ENCODE results near the gene MYPN.
"Not testable (repeated sequence)": the region's sequence is repeated elsewhere in the genome, so short reads cannot be mapped to it uniquely, and the experiment has no call there.

MYPN gene, protein sequence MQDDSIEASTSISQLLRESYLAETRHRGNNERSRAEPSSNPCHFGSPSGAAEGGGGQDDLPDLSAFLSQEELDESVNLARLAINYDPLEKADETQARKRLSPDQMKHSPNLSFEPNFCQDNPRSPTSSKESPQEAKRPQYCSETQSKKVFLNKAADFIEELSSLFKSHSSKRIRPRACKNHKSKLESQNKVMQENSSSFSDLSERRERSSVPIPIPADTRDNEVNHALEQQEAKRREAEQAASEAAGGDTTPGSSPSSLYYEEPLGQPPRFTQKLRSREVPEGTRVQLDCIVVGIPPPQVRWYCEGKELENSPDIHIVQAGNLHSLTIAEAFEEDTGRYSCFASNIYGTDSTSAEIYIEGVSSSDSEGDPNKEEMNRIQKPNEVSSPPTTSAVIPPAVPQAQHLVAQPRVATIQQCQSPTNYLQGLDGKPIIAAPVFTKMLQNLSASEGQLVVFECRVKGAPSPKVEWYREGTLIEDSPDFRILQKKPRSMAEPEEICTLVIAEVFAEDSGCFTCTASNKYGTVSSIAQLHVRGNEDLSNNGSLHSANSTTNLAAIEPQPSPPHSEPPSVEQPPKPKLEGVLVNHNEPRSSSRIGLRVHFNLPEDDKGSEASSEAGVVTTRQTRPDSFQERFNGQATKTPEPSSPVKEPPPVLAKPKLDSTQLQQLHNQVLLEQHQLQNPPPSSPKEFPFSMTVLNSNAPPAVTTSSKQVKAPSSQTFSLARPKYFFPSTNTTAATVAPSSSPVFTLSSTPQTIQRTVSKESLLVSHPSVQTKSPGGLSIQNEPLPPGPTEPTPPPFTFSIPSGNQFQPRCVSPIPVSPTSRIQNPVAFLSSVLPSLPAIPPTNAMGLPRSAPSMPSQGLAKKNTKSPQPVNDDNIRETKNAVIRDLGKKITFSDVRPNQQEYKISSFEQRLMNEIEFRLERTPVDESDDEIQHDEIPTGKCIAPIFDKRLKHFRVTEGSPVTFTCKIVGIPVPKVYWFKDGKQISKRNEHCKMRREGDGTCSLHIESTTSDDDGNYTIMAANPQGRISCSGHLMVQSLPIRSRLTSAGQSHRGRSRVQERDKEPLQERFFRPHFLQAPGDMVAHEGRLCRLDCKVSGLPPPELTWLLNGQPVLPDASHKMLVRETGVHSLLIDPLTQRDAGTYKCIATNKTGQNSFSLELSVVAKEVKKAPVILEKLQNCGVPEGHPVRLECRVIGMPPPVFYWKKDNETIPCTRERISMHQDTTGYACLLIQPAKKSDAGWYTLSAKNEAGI (N-terminal part only)

DNA sequence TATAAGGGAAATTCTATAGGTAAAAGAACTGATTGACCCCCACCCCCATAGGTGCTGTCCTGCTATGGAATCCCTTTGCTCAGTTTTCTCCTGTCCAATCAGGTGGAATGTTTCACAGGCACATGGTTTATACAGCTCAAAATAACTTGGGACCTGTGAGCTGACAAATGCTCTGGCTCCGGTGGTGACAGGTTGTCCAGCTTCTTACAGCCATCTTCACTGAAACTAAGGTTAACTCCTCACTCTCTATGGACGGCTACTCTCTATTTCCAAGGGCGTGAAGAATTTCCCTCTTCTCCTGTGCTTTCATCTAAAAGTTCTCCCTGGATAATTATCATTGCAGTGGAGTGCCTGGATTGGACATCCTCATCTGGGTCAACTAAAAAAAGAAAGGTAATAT, at the start of gene MYPN:
Gene MYPN, plus strand, starts transcription at position 158 of the 400 bp plus-strand sequence. CDS start 11,951 bp downstream, outside the sequence.
- in situ Hi-C loops (cut with MboI; ENCODE audit: low sequenced_read_pairs): no loop called here

DNA sequence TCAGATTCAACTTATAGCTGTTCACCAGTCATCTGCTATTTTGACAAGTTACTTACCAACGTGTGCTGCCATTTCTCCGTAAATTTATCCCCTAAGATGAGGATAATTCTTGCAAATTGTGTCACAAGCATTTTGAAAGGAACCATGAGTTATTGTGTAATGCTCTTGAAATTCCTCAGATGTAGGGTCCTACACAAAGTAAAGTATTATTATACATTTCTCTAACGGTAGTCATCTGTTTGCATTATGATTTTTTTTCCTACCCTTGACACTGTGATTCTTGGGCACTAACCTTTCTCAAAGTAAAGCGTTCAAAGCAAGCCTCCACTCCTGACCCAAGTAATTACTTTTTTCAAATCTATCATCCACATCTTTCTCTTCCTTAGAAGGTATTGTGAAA, 42.3 kb upstream of the MYPN start:
- in situ Hi-C loops (cut with MboI; ENCODE audit: low sequenced_read_pairs): no loop called here

DNA sequence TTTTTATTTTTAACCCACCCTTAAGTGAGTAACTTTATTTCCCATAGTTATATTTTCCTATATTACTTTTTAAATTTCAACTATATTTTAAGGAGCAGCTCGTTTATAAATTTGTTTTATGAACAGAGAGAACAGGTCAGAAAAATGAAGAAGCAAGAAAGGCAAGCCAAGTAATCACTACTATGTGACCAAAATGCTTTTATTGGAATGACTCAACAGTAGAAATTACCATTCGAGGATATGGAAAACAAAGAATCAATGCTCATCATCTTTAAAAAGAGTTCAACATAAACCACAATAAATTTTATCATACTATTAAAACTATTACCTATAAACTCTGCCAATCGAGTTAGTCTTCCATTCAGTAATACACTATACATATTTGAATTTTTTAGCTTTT, 41.8 kb upstream of the MYPN start:
- in situ Hi-C loops (cut with MboI; ENCODE audit: low sequenced_read_pairs): no loop called here

DNA sequence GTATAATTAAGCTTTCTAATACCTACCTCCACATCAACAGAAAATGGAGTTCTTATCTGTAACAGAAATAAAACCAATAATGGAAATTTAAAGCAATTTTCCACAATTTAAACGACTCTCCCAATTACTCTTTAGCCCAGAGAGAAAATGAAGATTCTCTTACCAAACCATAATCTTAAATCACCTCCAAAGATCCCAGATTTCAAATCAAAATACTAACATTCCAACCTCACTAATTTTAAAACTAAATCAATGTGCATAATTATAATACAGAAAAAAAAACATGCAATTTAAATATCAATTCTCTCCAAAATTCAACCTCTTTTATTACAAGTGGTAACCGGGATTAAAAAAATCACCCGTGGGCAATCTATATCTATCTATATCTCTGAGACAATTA, 35.7 kb upstream of the MYPN start:
- in situ Hi-C loops (cut with MboI; ENCODE audit: low sequenced_read_pairs): no loop called here

DNA sequence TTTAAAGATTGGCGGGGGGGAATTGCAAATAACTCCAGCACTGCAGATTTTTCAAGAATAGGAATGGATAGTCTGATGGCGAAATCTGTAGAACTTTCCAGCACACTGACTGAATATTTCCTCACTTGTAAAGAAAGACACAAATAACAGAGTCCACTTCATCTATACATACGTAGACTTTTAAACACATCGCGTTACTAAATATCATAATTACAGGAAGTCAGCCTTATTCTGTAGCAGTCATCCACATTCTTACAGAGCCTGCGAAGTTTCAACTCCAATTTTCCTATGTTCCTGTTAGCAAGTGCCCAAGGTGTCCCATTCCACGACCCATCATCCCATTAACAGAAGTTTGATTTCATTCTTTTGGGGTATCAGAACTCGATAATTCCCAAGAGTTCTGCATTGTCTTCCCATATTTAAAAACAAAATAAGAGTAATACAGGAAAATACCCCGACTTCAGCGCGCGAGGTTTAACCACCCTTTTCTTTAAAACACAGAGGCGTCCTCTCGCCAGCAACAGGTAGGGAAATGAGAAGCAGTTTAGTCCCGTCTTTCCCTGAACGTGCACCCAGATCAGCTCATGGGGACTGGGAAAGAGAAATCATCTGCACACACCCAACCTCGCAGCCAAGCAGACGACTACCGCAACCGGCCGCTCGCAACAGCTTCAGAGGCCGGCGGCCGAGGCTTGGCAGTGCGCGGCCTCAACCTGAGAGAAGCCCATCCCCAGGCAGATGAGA, 35.1 kb upstream of the MYPN start:
- in situ Hi-C loops (cut with MboI; ENCODE audit: low sequenced_read_pairs): no loop called here

DNA sequence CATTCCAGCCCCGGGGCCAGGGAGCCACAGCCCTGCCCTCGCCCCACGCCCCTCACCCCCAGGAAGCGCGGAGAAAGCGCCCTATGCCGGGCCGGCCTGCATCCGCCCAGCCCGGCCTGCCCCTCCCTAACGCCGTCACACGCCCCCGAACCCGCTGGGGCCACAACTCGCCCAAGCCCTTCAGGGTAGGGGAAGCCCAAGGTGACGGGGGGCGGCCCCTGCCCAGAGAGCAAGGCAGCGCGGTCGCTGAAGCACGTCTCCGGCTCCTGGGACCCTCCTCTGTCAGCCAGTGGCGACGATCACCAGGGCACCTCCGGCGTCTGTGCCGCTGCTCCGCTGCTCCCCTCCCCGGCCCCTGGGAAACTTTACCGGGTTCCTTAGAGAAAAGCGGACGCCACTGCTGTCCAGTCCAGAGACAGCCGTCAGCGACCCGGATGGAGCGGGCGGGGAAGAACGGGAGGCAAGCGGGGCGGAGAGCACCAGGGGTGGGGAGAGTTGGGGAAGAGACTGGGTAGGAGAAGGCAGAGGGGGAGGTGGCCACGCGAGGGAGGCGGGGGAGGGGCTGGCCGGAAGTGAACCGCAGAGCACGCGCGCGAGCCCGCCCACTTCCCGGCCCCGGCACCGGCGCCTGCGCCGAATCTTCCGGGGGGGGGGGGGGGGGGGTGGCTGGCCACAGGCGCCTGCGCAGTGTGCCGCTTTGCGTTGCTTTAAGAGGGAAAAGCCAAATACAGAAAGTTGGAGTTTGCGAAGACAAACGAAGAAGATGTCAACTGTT, 34.3 kb upstream of the MYPN start, which contains the start of gene HERC4:
Gene HERC4, minus strand, starts transcription at position 509 of the 775 bp plus-strand sequence. CDS start 2,175 bp downstream, outside the sequence.
- in situ Hi-C loops (cut with MboI; ENCODE audit: low sequenced_read_pairs): no loop called here

DNA sequence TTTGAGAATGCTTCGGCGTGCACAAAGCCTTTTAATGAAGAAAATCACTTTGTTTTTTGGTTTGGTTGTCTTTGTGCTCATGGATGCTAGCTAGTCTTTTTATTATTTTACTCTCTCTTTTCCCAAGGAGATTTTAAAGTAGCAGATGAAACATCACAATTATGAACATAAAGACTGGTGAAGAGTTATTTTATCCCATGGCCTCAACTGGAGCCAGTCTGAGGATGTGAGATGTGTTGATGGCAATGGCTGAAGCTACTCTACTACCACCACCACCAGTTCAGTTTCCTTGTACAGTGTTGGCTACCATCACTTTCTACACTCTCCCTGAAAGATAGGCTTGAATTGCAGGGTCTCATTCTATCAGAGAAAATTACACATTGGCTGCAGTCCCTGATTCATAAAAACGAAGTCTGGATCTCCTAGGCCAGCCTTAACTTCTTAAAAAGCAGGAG, 33.7 kb upstream of the MYPN start:
- in situ Hi-C loops (cut with MboI; ENCODE audit: low sequenced_read_pairs): no loop called here

DNA sequence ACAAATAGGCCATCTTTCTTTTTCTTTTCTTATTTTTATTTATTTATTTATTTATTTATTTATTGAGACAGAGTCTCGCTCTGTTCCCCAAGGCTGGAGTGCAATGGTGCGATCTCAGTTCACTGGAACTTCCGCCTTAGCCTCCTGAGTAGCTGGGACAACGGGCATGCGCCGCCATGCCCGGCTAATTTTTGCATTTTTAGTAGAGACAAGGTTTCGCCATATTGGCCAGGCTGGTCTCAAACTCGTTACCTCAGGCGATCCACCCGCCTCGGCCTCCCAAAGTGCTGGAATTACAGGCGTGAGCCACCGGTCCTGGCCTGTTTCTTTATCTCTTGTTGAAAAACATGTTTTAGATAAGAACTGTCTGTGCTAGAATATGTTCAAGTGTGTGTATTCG, 33.2 kb upstream of the MYPN start:
- in situ Hi-C loops (cut with MboI; ENCODE audit: low sequenced_read_pairs): not testable (repeated sequence)

DNA sequence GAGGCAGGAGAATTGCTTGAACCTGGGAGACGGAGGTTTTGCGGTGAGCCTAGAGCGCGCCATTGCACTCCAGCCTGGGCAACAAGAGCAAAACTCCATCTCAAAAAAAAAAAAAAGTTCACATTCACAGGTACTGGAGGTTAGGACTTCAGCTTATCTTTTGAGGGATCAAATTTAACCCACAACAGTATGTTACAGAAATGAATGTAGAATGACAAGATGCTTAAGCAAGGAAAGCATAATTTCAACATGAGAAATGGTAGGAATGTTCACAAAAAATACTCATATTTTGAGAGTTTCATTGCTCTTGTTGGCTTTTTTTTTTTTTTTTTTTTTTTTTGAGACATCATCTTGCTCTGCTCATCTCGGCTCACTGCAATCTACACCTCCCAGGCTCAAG, 32.3 kb upstream of the MYPN start:
- in situ Hi-C loops (cut with MboI; ENCODE audit: low sequenced_read_pairs): no loop called here

DNA sequence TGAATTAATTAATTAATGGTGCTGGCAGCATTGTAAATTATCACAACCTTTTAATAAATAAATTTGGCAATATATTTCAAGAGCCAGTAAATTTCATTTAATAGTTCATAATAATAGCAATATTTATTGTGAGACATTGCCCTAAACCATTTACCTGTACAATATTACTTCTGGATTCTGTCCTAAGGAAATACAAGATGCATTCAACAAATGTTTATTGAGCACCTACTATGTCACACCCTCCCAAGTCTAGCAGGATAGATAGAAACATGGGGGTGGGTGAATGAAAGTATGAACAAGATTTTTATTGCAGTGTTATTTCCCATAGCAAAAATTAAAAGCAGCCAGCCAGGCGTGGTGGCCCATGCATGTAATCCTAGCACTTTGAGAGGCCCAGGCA, 29.9 kb upstream of the MYPN start:
- in situ Hi-C loops (cut with MboI; ENCODE audit: low sequenced_read_pairs): no loop called here

DNA sequence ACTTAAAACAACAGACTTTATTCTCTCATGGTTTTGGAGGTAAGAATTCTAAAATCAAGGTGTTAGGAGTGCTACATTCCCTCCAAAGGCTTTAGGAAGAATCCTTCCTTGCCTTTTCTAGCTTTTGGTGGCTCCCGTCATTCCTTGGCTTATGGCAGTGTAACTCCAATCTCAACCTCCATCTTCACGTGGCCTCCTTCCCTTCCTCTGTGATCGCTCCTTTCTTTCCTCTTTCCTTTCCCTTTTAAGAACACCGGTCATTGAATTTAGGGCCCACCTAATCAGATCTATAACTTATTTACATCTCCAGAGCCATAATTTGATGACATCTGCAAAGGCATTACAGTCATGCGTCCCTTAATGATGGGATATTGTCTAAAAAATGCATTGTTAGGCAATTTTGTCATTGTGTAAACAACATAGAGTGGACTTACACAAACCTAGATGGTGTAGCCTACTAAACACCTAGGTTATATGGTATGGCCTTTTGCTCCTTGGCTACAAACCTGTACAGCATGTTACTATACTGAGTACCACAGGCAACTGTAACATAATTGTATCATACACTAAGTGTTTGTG, 28.3 kb upstream of the MYPN start:
- in situ Hi-C loops (cut with MboI; ENCODE audit: low sequenced_read_pairs): no loop called here

DNA sequence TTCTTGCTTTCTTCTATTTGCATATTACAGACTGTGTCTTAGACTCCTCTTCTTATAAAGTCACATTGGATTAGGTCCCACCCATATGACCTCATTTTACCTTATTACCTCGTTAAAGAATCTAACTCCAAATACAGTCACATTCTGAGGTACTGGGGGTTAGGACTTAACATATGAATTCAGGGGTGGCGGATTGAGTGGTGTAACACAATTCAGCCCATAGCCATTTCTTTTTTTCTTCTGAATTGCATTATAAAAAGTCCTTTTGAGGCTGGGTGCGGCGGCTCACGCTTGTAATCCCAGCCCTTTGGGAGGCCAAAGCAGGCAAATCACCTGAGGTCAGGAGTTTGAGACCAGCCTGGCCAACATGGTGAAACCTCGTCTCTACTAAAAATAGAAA, 27.4 kb upstream of the MYPN start:
- in situ Hi-C loops (cut with MboI; ENCODE audit: low sequenced_read_pairs): no loop called here

DNA sequence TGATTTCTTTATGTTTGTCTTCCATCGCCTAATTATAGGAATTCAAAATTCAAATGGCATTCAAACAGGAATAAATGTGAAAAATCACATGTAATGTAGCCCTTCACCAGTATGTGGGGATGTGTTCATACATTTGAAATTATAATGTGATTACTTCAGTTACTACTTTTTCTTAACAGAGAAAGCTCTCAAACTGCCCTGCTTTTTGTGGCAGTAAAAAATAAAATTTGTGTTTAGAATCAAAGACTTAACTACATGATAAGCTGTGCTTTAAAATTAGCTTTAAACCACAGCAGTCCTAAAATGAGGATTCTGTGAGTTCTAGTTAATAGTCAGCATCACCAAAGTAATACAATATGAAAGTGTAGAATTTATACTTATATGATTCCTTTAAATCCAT, 26.4 kb upstream of the MYPN start:
- in situ Hi-C loops (cut with MboI; ENCODE audit: low sequenced_read_pairs): no loop called here

DNA sequence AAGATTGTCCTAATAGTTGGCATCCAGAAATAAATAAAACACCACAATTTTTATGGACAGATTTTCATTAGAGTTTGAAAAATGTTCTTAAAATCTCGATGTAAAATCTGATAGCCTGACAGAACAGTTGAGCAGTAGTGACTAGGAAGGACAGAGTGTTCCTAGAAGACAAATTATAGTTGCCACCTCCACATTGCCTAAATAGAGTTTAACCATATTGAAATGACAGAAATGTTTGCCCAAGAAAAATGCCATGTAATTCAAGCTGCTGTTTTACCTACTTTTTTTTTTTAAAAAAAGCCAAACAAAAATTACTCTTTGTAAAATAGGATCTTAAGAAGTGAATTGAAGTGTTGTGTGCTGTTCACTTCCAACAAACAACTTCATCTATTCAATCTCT, 25.3 kb upstream of the MYPN start:
- in situ Hi-C loops (cut with MboI; ENCODE audit: low sequenced_read_pairs): no loop called here

DNA sequence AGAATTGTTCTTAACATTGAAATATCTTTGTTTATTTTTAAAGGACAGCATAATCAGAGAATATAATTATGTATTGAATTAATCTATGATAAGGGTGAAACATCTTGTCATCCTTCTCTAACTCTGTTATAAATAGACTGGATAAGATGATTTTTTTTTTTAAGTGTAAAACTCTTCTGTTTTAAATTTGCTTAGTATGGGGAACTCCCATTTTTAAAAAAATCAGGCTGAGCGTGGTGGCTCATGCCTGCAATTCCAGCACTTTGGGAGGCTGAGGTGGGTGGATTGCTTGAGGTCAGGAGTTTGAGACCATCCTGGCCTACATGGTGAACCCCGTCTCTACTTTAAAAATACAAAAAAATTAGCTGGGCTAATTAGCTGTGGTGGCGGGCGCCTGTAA, 24.8 kb upstream of the MYPN start:
- in situ Hi-C loops (cut with MboI; ENCODE audit: low sequenced_read_pairs): no loop called here

DNA sequence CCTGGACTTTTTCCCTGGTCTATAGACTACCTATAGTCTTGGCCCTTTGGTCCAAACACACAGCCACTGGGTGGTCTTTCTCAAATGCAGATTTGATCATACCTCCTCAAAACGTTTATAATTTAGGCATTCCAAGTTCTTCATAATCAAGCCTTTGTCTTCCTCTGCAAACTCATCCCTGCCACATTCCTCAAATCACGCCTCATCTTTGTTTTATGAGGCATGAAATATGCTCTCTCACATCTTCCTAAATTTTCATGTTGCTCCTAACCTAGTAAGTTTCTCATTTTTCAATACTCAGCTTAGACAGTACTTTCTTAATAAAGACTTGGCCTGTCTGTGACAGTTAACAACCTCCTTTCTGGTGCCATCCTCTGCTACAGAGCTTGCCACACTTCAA, 23.3 kb upstream of the MYPN start:
- in situ Hi-C loops (cut with MboI; ENCODE audit: low sequenced_read_pairs): no loop called here

DNA sequence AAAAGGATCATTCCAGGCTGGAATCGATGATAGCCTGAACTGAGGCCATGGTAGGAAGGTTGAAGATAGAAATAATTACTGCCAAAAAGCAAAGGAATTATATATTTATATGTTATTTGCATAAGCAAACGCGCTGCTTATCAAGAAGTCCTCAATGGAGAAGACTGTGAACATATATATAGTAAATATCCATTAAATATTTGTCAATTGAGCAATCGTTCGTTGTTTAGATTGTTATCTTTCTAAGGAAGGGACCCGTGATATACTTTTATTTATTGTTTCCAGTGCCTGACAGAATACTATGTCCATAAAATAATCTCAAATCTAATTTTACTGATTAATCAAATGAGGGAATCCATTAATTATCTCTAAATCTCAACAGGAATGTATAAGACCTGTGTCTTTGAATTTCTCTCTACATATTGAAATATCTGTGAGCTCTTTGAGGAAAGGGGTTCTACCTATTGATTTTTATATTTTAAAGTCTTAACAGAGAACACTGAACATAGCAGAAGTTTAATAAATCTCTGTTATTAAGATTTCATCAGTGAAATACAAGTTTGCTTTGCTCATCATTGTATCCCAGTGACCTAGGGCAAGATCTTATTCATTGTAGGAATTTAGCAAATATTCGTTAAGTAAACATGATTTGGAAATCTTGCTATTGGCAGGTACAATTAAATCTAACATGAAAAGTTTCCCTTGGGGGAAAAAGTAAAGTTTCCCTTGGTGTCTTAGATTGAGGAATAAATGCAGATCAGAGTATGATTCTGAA, 22.2 kb upstream of the MYPN start:
- in situ Hi-C loops (cut with MboI; ENCODE audit: low sequenced_read_pairs): no loop called here

DNA sequence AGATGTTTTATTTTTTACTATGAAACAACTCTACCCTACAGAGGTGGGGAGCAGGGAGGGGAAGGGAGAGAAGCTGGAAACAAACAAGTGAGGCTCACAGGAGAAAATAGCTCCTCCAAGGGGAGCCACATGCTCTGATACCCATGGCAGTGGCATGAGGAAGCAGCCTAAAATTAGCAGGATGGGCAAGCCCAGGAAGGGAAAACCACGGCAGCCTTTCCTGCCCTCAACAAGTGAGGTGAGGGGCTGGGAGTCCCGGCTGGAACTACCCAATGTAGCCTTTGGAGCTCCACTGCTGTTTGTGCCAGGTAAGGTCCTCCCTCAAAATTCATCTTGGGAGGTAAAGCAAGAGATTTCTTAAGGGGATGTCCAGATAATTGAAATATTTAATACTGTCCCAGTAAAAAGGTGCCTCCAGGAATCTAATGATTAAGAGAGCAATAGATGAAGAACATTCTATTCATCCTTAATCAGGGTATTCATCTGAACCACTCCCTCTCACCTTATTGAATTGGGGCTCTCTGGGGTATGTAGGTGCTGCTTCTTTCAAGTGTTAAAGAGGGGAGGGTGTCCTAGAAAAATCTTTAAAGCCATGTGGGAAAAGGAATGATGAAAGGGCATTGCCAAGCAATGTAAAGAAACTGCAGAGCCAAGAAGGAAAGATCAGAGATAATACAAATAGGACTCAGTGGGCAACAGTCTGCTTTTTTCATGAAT, 21.4 kb upstream of the MYPN start:
- in situ Hi-C loops (cut with MboI; ENCODE audit: low sequenced_read_pairs): no loop called here
